ENCODE data around the gene RALGPS1.
A peak's percentile ranks its signal among the peaks of the same experiment; 100 is the strongest.

The RALGPS1 gene, protein sequence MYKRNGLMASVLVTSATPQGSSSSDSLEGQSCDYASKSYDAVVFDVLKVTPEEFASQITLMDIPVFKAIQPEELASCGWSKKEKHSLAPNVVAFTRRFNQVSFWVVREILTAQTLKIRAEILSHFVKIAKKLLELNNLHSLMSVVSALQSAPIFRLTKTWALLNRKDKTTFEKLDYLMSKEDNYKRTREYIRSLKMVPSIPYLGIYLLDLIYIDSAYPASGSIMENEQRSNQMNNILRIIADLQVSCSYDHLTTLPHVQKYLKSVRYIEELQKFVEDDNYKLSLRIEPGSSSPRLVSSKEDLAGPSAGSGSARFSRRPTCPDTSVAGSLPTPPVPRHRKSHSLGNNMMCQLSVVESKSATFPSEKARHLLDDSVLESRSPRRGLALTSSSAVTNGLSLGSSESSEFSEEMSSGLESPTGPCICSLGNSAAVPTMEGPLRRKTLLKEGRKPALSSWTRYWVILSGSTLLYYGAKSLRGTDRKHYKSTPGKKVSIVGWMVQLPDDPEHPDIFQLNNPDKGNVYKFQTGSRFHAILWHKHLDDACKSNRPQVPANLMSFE

DNA sequence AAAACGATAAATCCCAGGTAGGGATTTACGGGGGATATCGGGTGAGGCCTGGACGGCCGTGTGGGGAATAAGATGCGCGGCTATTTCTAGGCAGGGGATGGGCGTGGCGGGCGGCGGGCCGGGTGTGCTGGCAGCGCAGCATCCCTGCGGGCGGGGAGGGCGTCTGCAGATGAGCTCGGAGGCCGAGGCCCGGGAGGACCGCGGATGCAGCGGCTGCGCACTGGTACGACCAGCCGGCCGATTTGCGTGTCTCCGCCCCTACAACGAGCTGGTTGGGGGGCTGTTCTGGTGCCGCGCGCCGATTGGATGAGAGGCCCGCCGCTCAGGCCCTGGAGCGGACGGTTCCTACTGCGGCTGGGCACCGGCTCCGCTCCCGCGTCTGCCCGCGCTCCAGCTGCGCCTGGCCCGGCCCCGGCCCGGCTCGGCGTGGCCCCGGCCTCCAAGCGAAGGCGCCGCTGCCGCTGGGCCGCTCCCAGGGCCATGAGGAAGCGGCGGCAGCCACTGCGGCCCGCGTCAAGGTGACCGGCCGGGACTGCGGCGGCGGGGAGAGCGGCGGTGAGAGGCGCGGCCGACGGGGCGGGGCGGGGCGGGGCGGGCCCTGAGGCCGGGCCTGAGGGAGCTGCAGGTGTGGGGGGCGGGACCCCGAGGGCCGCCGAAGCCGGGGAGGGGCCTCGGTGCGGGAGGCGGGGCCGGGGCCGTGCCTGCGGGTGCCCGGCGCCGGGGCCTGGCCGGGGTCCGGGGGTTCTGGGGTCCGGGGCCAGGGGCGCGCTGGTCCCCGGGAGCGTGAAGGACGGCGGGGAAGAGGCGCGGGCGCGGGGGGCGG is at the start of gene RALGPS1:
Gene RALGPS1 (plus strand): TSS at position 325 of the 823 bp plus-strand sequence. CDS start 47,508 bp downstream, outside the sequence.
- TF ChIP-seq, protein P1, sequence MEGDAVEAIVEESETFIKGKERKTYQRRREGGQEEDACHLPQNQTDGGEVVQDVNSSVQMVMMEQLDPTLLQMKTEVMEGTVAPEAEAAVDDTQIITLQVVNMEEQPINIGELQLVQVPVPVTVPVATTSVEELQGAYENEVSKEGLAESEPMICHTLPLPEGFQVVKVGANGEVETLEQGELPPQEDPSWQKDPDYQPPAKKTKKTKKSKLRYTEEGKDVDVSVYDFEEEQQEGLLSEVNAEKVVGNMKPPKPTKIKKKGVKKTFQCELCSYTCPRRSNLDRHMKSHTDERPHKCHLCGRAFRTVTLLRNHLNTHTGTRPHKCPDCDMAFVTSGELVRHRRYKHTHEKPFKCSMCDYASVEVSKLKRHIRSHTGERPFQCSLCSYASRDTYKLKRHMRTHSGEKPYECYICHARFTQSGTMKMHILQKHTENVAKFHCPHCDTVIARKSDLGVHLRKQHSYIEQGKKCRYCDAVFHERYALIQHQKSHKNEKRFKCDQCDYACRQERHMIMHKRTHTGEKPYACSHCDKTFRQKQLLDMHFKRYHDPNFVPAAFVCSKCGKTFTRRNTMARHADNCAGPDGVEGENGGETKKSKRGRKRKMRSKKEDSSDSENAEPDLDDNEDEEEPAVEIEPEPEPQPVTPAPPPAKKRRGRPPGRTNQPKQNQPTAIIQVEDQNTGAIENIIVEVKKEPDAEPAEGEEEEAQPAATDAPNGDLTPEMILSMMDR (IDR thresholded peaks at IDR 0.05; ENCODE audit: low read depth, low read length): no peak
- H3K4me3 ChIP-seq (ENCODE audit: low read depth, low read length): peak within 1 kb of the TSS; percentile 47

DNA sequence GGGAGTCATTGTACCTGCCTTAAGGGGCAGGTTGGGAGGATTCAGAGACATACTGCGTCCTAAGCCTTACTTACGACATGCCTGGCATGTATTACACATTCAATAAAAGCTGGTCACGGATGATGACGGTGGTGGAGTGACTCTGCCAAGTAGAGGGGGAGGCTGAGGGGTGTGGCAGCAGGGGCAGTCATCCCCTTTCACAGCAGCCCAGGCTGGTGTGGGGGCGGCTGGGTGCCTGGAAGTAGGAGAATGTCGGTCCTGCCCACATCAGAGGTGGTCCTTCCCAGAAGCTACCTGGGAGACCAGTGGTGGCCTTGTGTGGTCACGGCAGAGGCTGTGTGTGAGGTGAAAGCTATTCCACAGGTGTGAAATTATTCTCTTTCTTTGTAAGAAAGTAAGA is 45.2 kb upstream of the RALGPS1 start:
- TF ChIP-seq, protein P1 (IDR thresholded peaks at IDR 0.05; ENCODE audit: low read depth, low read length): no peak
- H3K4me3 ChIP-seq (ENCODE audit: low read depth, low read length): no peak overlapping the region

DNA sequence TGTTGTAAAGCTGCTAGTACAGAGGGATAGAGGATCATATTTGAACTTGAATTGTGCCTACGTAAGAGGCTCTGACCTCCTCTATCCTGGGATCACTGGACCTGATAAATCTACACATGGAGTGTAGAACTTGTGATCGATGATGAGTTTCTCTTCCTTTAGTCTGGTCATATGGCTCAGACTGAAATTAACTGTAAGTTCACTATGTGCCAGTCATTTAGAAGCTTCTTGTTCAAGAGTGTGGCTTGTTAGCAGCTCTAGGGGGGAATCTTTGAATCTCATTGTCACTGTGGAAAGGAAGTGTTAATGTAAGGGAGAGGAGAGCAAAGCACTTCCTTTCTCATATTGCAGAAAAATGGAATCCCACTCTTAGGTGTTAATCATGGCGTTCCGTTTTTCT is 42.1 kb upstream of the RALGPS1 start:
- H3K4me3 ChIP-seq (ENCODE audit: low read depth, low read length): no peak overlapping the region

DNA sequence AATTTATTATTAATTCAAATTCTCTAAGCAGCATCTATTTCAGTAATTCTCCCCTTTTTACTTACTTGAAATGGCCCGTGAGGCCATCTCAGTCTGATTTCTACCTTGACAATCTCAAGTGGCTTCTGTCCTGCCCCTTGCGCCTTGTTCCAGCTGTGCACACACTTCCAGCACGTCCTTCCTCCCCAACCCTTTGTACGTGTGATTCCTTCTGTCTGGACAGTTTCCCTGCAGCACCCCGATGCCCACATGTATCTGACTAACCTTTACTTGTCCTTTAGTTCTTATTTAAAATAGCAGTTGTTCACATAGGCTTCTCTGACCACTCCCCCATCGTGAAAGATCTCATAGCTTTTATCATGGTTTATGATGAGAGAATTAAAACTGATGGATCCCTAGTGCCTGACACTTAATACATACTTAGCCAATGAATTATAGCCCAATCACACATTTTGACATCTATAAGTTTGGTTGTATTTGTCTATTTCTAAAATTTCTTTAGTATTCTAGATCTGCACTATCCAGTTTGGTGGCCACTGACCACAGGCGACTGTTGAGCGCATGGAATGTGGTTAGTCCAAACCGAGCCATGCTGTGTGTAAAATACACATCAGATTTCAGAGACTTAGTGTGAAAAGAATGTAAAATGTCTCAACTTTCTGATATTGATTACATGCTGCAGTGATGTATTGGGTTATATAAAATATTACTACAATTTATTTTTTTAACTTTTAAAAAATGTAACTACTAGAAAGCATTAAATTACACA is 39.9 kb upstream of the RALGPS1 start:
- H3K4me3 ChIP-seq (ENCODE audit: low read depth, low read length): no peak overlapping the region
- TF ChIP-seq, protein P1 (IDR thresholded peaks at IDR 0.05; ENCODE audit: low read depth, low read length): no peak

More for the DNA sequence above, 42.1 kb upstream of the RALGPS1 start:
- TF ChIP-seq, protein P1 (IDR thresholded peaks at IDR 0.05; ENCODE audit: low read depth, low read length): no peak

DNA sequence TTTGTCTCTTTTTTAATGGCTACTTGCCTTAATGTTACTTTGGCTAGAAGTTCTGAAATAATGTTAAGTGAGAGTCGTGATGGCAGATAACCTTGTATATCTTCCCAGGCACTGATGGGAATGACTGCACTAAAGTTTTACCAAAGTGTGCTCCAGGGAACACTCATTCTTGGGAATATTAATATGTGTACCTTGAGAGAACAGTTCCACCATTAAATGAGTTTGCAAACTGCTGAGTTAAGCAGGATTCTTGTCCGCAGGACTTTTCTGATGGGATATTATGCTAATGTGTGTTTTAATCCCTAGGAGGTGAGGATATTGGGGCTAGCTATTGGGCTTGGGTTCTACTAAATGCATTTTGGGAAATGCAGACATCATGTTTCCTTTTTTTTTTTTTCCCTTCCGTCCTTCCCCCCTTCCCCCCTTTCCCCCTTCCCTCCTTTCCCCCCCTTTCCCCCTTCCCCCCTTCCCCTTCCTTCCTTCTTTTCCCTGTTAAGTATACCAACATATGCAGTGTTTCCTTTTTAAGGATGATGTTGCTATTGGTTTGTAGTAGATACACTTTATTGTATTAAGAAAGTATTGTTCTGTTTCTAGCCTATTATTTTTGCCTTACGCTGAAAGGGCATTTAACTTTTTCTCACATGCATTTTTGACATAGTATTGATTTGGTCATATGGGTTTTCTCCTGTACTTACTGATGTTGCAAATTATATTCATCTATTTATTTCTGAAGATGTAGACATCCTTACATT is 38.6 kb upstream of the RALGPS1 start:
- H3K4me3 ChIP-seq (ENCODE audit: low read depth, low read length): no peak overlapping the region

DNA sequence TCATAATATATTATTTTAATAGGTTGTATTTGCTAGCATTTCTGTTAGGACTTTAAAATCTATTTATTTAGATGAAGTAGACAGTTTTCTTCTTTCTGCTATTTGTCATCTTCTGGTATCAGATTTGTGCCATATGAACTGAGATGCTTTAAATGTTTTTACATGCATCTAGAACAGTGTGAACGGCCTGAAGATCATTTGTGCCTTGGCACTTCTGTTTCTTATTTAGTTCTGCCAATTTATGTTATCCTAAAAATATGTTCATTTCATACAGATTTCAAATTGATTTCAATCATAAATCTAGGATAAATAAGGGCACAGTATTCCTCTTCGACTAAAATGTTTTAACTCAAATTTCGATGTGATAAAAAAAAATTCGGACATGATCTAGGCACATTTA is 38.1 kb upstream of the RALGPS1 start:
- H3K4me3 ChIP-seq (ENCODE audit: low read depth, low read length): no peak overlapping the region
- TF ChIP-seq, protein P1 (IDR thresholded peaks at IDR 0.05; ENCODE audit: low read depth, low read length): no peak

More for the DNA sequence above, 38.6 kb upstream of the RALGPS1 start:
- TF ChIP-seq, protein P1 (IDR thresholded peaks at IDR 0.05; ENCODE audit: low read depth, low read length): no peak

Measured in WI38 (cell line).